Measurements from ENCODE around the gene CLIP4.

The CLIP4 gene

DNA sequence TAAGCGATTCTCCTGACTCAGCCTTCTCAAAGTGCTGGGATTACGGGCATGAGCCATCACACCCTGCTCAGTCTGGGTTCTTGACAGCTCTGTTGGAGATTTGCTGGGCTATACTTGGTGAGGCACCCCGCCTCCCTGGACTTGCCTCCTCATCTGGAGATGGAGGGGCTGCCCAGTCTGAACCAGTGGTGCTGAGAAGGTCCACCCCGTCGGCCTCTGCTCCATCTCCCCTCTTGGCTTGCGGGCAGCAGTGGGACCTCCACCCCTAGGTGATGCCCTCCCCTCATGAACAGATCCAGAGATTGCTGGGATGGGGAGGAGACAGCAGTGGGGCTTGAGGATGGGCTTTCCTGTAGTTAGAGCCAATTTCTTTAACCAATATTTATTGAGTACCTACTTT lies 120.9 kb downstream of the CLIP4 start:
- TF ChIP-seq, protein P1, sequence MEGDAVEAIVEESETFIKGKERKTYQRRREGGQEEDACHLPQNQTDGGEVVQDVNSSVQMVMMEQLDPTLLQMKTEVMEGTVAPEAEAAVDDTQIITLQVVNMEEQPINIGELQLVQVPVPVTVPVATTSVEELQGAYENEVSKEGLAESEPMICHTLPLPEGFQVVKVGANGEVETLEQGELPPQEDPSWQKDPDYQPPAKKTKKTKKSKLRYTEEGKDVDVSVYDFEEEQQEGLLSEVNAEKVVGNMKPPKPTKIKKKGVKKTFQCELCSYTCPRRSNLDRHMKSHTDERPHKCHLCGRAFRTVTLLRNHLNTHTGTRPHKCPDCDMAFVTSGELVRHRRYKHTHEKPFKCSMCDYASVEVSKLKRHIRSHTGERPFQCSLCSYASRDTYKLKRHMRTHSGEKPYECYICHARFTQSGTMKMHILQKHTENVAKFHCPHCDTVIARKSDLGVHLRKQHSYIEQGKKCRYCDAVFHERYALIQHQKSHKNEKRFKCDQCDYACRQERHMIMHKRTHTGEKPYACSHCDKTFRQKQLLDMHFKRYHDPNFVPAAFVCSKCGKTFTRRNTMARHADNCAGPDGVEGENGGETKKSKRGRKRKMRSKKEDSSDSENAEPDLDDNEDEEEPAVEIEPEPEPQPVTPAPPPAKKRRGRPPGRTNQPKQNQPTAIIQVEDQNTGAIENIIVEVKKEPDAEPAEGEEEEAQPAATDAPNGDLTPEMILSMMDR (IDR thresholded peaks at IDR 0.05; ENCODE audit: insufficient read depth, low read depth, low read length, missing control alignments) = no peak
- no peak for DNase-seq (ENCODE audit: low read depth)
- no peak overlapping the region for H3K4me3 ChIP-seq (ENCODE audit: low read length)

DNA sequence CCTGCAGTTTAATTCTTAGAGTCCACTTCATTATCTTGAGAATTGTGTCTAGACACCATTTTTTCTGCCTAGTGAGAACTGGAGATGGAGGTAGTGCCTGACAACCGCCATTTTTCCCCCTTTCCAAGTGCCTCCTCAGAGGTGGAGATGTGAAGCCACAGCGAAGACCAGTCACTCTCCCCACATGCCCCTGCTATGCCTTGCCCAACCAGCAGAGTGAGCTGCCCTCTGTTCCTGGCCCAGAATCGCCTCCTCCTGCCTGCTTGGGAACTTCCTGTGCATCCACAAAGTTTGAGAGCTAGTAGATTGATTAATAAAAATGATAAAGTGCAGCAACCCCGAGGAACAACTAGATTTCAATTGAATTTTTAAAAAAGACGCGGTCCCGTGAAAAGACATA lies 123.3 kb downstream of the CLIP4 start:
- DNase-seq (ENCODE audit: low read depth) = peak; percentile 60
- no peak overlapping the region for H3K4me3 ChIP-seq (ENCODE audit: low read length)
- TF ChIP-seq, protein P1 (IDR thresholded peaks at IDR 0.05; ENCODE audit: insufficient read depth, low read depth, low read length, missing control alignments) = peak; percentile 86
